HG03469 (cell line): ENCODE measurements around the gene AFAP1.

Source experiments
- ATAC-seq: cut with Tn5 transposase; IDR thresholded peaks from one replicate; pipeline ENCODE4 v1.9.1; 2021; ENCODE audit warnings: mild to moderate bottlenecking, moderate library complexity, moderate number of reproducible peaks; ENCODE audit not compliant: unreplicated experiment

Gene AFAP1

GRCh38 chr4:7968262-7968896, 28.7 kb upstream of the AFAP1 start:
- no peak for ATAC-seq

GRCh38 chr4:7967501-7968261, 28.0 kb upstream of the AFAP1 start:
- ATAC-seq, result no peak

GRCh38 chr4:7967063-7967440, 27.4 kb upstream of the AFAP1 start:
- ATAC-seq, result no peak

- ATAC-seq, result no peak
Measured at GRCh38 chr4:7966281-7967062, 26.8 kb upstream of the AFAP1 start.

GRCh38 chr4:7964890-7965662, 25.4 kb upstream of the AFAP1 start:
- no peak for ATAC-seq

- no peak for ATAC-seq
Measured at GRCh38 chr4:7964459-7964858, 24.8 kb upstream of the AFAP1 start.

GRCh38 chr4:7963691-7964090, 24.0 kb upstream of the AFAP1 start:
- no peak for ATAC-seq

GRCh38 chr4:7962609-7963508, 23.2 kb upstream of the AFAP1 start:
- no peak for ATAC-seq

- peak; percentile 64 for ATAC-seq
Measured at GRCh38 chr4:7960790-7961655, 21.4 kb upstream of the AFAP1 start.

- ATAC-seq, result no peak
Measured at GRCh38 chr4:7960017-7960789, 20.5 kb upstream of the AFAP1 start.

GRCh38 chr4:7959078-7959477, 19.4 kb upstream of the AFAP1 start:
- no peak for ATAC-seq

GRCh38 chr4:7956934-7957656, 17.4 kb upstream of the AFAP1 start:
- no peak for ATAC-seq

GRCh38 chr4:7956270-7956808, 16.7 kb upstream of the AFAP1 start:
- no peak for ATAC-seq

GRCh38 chr4:7955393-7955792, 15.7 kb upstream of the AFAP1 start:
- ATAC-seq, result no peak

- ATAC-seq, result no peak
Measured at GRCh38 chr4:7952615-7953014, 13.0 kb upstream of the AFAP1 start.

- ATAC-seq, result no peak
Measured at GRCh38 chr4:7950301-7951092, 10.8 kb upstream of the AFAP1 start.

- ATAC-seq, result no peak
Measured at GRCh38 chr4:7949759-7950158, 10.1 kb upstream of the AFAP1 start.
